ENCODE measurements around the gene PTPRD. TPM values are rescaled to one million over a fixed set of nuclear protein-coding genes. Genes with fewer than 3 reads are reported as not detected.

The PTPRD gene
- total RNA-seq, 1 experiment from 2014 or later = not detected

GRCh38 chr9:8474937-8475336 is 2137.9 kb downstream of the PTPRD start:
- DNase-seq (ENCODE audit: unreplicated experiment) = no peak
- intact Hi-C loops (cut with micrococcal nuclease) = no loop called here
- no peaks in the 10 kb centered on the region for H3K27me3 Mint-ChIP-seq (ENCODE audit: insufficient read depth, unreplicated experiment)
- H3K4me3 Mint-ChIP-seq (ENCODE audit: unreplicated experiment) = no peak overlapping the region
- H3K4me1 Mint-ChIP-seq (ENCODE audit: insufficient read depth, unreplicated experiment) = no peaks in the 10 kb centered on the region
- no peaks in the 10 kb centered on the region for H3K36me3 Mint-ChIP-seq (ENCODE audit: insufficient read depth, unreplicated experiment)
- no peak for TF ChIP-seq CTCF (IDR thresholded peaks at IDR 0.05; ENCODE audit: unreplicated experiment)
- no TSS peak for BruUV-seq (replicated peaks)
- H3K9me3 Mint-ChIP-seq (ENCODE audit: unreplicated experiment) = no peaks in the 10 kb centered on the region
- POLR2A ChIA-PET = no interaction called here
- H3K27ac Mint-ChIP-seq (ENCODE audit: low read depth, unreplicated experiment) = no peak overlapping the region
- CTCF ChIA-PET = no interaction called here

GRCh38 chr9:8473244-8474020 is 2139.4 kb downstream of the PTPRD start:
- Mint-ChIP-seq H3K36me3 (ENCODE audit: insufficient read depth, unreplicated experiment) (no peaks in the 10 kb centered on the region), H3K4me1 (ENCODE audit: insufficient read depth, unreplicated experiment) (no peaks in the 10 kb centered on the region), H3K4me3 (ENCODE audit: unreplicated experiment) (no peak overlapping the region), H3K27me3 (ENCODE audit: insufficient read depth, unreplicated experiment) (no peaks in the 10 kb centered on the region), H3K9me3 (ENCODE audit: unreplicated experiment) (no peaks in the 10 kb centered on the region), H3K27ac (ENCODE audit: low read depth, unreplicated experiment) (no peak overlapping the region)
- no peak for DNase-seq (ENCODE audit: unreplicated experiment)
- intact Hi-C loops (cut with micrococcal nuclease) = no loop called here
- POLR2A ChIA-PET = no interaction called here
- BruUV-seq (replicated peaks) = no TSS peak
- CTCF ChIA-PET = interaction anchor here (0.9 kb wide), 1 partner anchor 12 kb away, joined by 3 read pairs; no protein-coding TSS in a partner anchor
- no peak for TF ChIP-seq CTCF (IDR thresholded peaks at IDR 0.05; ENCODE audit: unreplicated experiment)

GRCh38 chr9:8468045-8468637 is 2144.7 kb downstream of the PTPRD start:
- POLR2A ChIA-PET = no interaction called here
- H3K9me3 Mint-ChIP-seq (ENCODE audit: unreplicated experiment) = no peaks in the 10 kb centered on the region
- DNase-seq (ENCODE audit: unreplicated experiment) = no peak
- CTCF ChIA-PET = interaction anchor here (1.0 kb wide), 1 partner anchor 86 kb away, joined by 3 read pairs; no protein-coding TSS in a partner anchor
- BruUV-seq (replicated peaks) = no TSS peak
- intact Hi-C loops (cut with micrococcal nuclease) = no loop called here
- no peaks in the 10 kb centered on the region for H3K36me3 Mint-ChIP-seq (ENCODE audit: insufficient read depth, unreplicated experiment)
- TF ChIP-seq CTCF (IDR thresholded peaks at IDR 0.05; ENCODE audit: unreplicated experiment) = no peak
- no peak overlapping the region for H3K4me3 Mint-ChIP-seq (ENCODE audit: unreplicated experiment)
- H3K27me3 Mint-ChIP-seq (ENCODE audit: insufficient read depth, unreplicated experiment) = no peaks in the 10 kb centered on the region
- H3K4me1 Mint-ChIP-seq (ENCODE audit: insufficient read depth, unreplicated experiment) = no peaks in the 10 kb centered on the region
- H3K27ac Mint-ChIP-seq (ENCODE audit: low read depth, unreplicated experiment) = no peak overlapping the region

GRCh38 chr9:8457816-8458215 is 2155.0 kb downstream of the PTPRD start:
- BruUV-seq (replicated peaks) = no TSS peak
- Mint-ChIP-seq H3K4me1 (ENCODE audit: insufficient read depth, unreplicated experiment) (no peaks in the 10 kb centered on the region), H3K36me3 (ENCODE audit: insufficient read depth, unreplicated experiment) (no peaks in the 10 kb centered on the region), H3K27ac (ENCODE audit: low read depth, unreplicated experiment) (no peak overlapping the region), H3K27me3 (ENCODE audit: insufficient read depth, unreplicated experiment) (no peaks in the 10 kb centered on the region), H3K9me3 (ENCODE audit: unreplicated experiment) (peaks cover 7% of the 10 kb centered on the region), H3K4me3 (ENCODE audit: unreplicated experiment) (no peak overlapping the region)
- intact Hi-C loops (cut with micrococcal nuclease) = no loop called here
- POLR2A ChIA-PET = no interaction called here
- CTCF ChIA-PET = interaction anchor here (0.8 kb wide), 1 partner anchor 13 kb away, joined by 3 read pairs; no protein-coding TSS in a partner anchor
- DNase-seq (ENCODE audit: unreplicated experiment) = no peak
- no peak for TF ChIP-seq CTCF (IDR thresholded peaks at IDR 0.05; ENCODE audit: unreplicated experiment)
